Vagina (tissue), 2 donors: ENCODE results near the gene KAZN.

Experiments used
- CTCF ChIP-seq, 3 experiments: fragments of 450-650 bp in 2 of 3; fragments of 200-600 bp in 1 of 3; sonication (generic) in 1 of 3; IDR thresholded peaks; one replicate each; pipeline ENCODE4 v1.5.1; 2017 to 2019; ENCODE audit warnings: antibody characterized with exemption in 3 of 3, mild to moderate bottlenecking in 2 of 3, moderate library complexity in 2 of 3
- POLR2A ChIP-seq, 2 donors: fragments of 450-650 bp; IDR thresholded peaks; one replicate each; pipeline ENCODE4 v1.6.1; 2017; ENCODE audit warnings: antibody characterized with exemption in 2 of 2, mild to moderate bottlenecking in 2 of 2, moderate library complexity in 2 of 2
- POLR2AphosphoS5 ChIP-seq, 2 donors: sonication (generic); formaldehyde crosslinking; IDR thresholded peaks; one replicate each; pipeline ENCODE4 v1.9.0; 2017; ENCODE audit warnings: antibody characterized with exemption in 2 of 2, mild to moderate bottlenecking in 2 of 2, low read depth in 1 of 2; ENCODE audit not compliant: insufficient read depth in 1 of 2

DNA sequence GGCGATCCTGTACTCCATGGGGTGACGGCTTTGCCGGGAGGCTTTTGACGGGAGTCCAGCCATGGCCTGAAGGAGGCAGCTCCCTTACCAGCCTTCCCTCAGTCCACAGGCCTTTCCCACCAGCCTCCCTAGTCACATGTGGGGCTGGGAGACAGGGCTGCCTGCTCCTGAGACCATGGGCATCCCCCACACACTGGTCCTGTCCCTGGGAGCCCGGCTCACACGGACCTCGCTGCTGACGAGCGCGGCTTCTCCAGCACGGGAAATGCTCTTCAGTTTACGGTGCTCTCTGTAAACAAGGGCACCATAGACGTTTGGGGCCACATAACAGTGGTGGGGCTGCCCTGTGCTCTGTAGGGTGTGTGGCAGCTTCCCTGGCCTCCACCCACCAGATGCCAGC is 450.6 kb downstream of the KAZN start:
- TF ChIP-seq POLR2A (IDR thresholded peaks at IDR 0.05) (no peak), CTCF (IDR thresholded peaks at IDR 0.05) (no peak), POLR2AphosphoS5 (IDR thresholded peaks at IDR 0.05; ENCODE audit: insufficient read depth in 1 of 2, low read depth in 1 of 2) (no peak)
